GM19043 (cell line): Measurements from ENCODE around the gene PDE4D.
"Not testable (repeated sequence)": the region's sequence is repeated elsewhere in the genome, so short reads cannot be mapped to it uniquely, and the experiment has no call there.

ENCODE experiments used
- ATAC-seq: cut with Tn5 transposase; IDR thresholded peaks from one replicate; pipeline ENCODE4 v1.9.1; 2021; ENCODE audit warnings: low read depth; ENCODE audit not compliant: unreplicated experiment

PDE4D gene

DNA sequence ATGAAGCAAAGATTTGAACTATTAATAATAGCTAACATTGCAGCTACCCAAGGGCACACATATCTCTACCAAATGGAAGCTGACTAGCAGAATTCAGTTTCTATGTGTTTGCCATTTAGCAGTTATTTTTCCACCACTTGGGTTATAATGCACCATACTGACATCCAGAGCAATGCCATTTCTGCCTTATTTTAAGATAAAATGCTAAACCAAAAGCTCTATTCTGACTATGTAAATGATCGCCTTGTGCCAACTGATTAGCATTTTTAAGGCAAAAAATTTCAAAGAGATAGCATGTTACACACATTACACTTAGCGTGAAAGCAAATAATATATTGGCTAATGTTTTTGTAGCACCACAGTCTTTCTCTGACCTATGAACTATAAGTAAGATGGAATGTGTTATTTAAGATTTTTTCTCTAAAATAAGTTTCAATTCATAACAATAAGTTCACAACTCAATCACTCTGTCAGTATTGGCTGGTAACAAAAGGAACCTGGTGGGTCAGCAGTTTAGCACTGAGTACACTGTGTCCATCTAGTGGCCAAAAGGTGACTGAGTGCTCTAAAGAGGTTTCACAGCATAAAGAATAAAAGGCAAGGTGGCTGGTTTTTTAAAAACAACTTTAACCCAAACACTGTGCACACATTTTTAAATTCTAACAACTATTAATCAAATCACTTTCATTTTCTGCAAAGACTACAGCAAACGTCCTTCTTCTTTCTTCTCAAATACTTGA lies 443.5 kb downstream of the PDE4D start:
- no peak for ATAC-seq

DNA sequence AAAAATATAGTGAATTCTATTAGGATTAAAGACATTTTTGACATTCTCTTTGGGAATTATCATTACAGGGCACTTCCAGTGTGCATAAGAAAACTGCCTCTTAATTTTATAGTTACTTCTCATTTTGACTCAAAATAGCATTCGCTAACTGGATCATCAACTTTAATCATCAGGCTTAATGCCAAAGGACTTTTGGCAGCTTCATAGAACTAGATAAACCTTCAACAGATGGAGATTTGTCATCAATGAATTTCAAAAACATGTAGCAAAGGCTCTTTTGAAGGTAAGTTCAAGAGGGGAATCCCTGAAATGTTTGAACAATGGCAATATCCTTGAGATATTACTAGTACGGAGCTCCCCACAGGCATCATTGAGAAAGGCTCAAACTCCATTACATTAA lies 447.2 kb downstream of the PDE4D start:
- ATAC-seq: no peak

DNA sequence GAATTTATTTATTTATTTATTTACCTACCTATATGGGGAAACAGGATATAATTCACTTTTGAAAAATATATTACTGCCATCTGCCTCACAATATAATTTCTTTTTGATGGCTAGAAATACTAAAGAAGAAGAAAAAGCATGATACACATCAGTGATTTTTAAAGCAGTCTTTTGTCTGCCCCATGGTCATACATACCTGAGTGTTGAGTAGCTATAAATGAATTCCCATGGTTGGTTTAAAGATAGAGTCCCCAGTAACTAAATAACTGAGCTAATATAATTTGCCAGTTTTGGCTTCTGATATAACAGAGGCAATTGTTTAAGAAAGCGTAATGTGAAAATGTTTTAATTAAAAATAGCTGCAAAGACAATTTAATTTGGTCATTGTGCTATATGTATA lies 447.8 kb downstream of the PDE4D start:
- no peak for ATAC-seq

DNA sequence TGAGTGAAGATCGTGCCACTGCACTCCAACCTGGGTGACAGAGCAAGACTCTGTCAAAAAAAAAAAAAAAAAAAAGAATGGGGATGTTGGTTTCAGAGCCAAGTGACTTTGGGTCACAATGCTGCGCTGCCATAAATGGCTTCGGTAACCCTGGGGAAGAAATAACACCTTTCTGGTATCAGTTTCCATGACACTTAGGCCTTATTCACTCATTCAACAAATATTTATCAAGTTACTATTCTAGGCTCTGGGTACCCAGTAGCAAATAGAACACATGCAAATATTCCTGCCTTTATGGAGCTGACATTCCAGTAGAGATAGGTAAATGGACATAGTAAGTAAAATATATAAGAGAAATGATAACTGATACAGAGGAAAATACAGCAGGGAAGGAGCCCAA lies 454.2 kb downstream of the PDE4D start:
- ATAC-seq: no peak

DNA sequence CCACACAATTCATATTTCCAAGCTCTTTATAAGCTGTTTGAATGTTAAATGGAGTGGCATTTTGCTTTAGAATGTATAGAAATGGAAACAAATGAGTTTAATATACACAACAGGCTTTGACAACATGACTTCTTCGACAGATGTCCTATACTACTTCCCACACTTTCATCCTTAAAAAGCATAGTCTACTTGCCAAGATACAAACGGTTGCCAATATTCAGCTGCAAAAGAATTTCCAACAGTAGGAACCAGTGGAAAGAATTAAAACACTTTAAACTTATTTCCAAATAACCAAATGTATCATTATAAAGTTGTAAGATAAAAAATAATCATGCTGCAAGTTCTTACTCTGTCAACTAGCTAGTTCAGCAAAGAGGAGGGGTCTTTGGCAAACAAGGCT lies 456.4 kb downstream of the PDE4D start:
- no peak for ATAC-seq

DNA sequence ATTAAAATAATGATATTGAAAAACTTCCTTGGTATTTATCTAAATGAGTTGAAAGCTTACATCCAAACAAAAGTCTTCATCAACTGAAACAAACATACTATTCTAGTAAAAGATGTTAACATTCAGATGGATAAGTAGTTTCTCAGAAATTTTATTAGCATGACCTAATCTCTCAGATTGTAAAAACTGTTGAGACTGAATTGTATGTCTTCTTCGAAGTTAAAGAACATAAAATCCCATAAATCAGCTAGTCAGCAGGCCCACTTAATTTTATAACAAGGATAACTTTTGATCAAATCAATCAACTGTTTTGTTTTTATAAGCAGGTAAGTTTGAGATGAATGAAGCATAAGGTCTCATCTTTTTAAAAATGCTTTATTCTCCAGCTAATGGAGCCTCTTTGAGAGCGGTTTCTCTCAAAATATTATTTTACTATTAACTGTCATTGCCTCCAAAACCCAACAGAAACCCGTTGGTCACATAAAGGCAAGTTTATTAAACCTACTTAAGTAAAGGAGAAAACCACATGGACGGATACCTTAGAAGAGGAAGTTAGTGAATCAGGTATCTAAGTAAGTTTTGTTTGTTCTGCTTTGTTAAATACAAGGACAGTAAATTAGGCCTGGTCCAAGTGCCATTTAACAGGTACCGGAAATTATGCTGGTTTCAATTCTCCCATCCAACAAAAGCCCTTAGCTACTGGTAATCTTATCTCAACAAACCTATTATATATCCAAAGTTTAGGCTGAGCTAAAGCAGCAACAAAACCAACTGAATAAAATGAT lies 457.0 kb downstream of the PDE4D start:
- ATAC-seq: no peak

DNA sequence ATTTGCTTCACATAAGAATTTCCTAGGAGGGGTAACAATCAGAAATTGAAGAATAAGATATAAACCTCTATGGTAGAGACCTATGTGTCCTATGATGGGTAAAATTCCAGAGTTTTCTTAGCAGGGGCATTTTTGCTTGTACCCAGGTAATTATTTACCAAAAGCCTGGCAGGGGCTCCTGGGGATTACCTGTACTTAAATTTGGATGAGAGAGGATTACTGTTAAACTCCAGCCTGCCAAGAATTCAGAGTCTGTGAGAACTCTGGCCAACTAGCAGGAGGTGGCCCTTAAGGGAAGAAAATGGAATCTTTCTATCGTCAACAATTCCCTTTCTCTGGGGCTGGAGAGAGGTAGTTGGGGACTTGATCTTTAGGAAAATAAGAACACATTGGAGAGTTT lies 460.4 kb downstream of the PDE4D start:
- ATAC-seq: no peak

DNA sequence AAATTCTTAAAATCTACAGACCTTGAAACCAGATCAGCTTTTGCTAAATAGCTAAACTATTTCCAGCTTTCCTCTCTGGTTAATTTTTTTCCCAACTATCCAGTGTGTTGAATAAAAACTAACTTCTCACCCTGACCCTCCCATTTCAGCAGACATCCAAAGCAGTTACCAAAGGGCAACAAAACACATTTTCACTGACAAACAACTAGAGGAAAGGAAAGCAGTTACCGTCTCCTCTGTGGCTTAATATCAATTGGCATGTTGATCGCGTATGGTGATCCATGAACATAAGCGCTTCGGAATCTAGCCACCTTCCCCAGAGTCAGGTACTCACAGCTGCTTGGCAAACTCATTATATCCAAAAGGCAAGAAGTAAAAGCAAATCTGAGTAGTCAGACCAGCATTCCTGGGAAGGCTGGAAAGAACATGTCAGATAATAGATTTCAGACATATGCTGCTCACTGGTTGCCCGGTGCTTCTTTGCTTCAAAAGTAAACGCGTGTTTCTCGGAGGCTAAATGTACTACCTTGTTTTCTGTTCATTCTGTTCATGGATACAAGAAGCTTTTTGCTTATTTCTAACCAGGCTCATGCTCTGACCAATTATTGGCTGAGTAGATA lies 463.4 kb downstream of the PDE4D start:
- no peak for ATAC-seq

DNA sequence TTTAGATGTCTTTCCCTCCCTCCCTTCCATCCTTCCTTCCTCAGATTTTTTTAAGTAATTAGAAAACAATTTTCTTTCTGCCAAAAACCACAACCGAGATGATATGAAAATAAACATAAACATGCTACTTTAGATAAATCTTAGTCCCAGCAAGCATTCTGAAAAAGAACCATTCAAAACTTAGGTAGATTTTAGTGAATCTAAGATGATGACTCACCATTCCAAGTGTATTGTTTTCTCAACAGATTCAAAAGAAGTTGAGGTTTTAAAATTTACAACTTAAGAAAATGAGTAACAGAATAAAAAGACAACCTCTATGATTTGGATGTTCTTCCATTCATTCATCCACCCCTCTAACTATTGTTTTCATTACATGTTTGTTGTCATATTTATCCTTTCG lies 465.1 kb downstream of the PDE4D start:
- ATAC-seq: no peak

DNA sequence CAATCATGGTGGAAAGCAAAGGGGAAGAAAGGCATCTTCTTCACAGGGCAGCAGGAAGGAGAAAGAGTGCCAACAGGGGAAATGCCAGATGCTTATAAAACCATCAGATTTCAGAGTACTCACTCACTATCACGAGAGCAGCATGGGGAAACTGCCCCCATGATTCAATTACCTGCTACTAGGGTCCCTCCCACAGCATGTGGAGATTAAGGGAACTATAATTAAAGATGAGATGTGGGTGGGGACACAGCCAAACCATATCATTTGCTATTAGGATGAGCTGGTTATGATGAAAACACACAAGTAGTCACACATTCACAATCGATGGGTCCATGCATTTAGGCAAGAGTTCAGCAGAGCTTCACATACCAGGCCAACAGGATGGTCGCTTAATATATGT lies 469.0 kb downstream of the PDE4D start:
- no peak for ATAC-seq

DNA sequence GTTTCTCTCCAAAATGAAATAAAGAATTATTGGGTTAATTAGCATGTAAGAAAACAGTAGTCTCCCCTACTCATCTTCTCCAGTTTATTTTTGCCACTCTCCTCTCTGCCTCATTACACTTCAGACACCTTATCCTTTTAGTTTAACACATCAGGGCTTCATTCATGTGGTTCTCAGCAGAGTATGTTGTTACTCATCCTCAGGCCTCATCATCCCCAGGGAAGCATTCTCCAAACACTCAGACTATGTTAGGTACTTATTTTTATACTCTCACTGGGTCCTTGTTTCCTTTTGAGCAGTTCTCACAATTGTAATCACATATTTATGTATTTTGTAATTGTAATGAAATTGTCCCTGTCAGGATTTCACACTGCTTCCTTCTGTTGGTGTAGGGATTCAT lies 470.5 kb downstream of the PDE4D start:
- no peak for ATAC-seq

DNA sequence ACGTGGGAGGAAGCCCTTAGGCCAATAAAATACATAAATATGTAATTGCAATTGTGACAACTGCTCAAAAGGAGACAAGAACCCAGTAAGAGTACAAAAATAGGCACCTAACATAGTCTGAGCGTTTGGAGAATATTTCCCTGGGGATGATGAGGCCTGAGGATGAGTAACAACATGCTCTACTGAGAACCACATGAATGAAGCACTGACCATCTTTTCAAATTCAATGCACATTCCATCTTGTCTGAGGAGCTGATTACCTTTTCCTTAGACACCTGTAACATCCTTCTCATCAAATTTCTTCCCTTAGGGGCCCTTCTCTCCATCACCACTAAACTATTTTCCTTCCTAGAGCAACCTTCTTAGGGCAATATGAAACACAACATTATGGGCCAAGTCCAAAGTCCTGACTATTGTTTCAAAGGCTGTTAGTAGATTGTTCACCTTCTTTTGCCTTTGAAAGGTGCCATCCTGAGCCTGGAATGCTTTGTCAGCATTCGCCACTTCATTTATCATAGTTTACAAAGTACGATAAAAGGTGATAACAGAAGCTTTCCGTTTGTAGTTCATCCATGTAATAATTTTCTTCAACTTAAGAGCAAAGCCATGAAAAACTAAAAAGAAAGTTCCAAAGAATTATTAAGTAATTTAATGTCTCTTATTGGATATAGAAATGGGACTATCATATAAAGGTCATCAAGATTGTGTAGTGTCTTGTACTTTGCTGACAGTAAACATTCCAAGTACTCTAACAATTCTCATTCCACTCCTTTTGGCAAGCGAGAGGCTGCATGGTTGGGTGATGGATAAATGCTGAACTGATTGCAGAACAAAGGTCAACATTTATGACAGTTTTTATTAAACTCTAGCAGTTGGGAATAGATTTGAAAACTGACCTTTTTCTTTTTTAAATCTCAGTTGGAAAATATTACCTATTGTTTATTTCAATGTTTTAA lies 471.3 kb downstream of the PDE4D start:
- no peak for ATAC-seq

DNA sequence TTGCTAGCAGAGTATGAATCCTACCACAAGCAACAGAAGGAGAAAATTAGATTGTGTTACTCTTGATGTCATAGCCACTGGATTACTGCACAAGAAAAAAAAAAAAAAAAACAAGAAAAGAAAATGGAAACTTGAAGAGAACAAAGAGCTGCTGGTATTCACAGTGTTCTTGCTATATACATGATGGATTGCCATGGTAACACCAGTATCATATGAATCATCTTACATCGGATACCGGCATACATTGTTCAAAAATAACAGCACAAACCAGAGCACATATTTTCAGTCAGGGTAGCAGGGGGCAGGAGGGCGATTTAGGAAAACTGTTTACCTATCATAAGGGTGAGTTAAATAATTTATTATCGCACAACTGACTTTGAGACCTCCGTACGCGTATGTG lies 472.9 kb downstream of the PDE4D start:
- ATAC-seq: no peak

DNA sequence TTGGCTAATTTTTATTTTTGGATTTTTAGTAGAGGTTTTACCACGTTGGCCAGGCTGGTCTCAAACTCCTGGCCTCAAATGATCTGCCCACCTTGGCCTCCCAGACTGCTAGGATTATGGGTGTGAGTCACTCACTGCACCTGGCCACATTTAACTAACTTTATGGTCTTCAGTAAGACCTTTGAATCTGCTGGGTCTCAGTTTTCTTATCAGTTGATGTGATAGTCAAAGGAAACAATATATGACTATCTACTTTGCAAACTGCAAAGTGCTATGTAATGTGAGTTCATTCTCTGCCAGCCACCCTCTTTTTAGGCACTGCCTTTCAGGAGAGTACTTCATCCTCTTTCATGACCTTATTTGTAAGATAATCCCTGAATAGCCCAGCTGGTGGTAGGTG lies 474.7 kb downstream of the PDE4D start:
- ATAC-seq: no peak

DNA sequence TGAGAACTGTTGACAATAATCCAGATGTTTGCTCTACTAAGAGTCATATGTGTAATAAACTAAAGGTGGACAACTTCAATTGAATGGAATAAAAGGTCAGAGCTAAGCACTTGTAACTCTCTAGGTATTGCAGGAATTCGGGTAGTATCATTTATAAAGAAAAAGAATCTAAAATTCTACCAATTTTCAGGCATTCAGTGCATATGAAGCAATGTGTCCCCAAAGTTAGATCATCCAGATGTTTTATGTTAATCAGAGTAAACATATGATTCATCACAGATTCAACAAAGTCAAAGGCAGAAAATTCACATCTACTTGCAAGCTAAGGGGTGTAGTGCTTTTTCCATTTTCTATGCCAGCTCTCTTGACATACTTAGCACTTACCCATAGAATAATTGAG lies 477.1 kb downstream of the PDE4D start:
- ATAC-seq: no peak

DNA sequence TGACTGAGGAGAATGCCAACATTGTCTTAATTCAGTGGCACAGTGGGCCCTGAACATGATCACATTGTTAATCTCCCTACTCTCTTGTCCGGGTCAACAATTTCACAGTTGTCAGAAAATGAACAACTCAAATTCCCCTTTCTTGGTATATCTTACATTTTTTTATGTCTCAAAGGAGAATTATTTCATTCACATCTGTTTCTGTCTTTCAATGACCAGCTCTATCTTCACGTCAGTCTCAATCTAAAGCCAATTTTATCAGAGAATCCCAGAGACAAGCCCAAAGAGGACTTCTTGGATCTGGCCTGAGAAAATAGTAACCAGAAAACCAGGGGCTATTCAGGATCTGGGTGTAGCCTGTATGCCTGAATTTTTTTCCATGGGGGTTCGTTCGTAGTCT lies 477.5 kb downstream of the PDE4D start:
- no peak for ATAC-seq

DNA sequence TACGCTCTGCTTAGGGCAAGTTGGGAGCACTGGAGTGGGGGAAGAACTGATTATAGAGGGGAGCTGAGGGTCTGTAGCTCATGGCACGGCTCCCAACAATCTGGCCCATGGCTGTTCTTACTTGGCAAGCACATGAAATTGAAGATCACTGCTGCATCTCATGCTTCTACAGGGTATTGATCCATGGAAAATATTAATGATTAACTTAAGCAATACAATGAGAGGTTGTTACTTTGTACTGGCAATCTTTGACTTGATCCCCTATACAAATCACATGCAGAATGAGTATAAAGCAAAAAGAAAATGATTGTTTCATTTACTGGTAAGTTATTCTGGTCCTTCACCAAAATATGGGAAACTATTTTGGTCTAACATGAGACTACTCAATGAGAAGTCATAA lies 481.1 kb downstream of the PDE4D start:
- ATAC-seq: no peak

DNA sequence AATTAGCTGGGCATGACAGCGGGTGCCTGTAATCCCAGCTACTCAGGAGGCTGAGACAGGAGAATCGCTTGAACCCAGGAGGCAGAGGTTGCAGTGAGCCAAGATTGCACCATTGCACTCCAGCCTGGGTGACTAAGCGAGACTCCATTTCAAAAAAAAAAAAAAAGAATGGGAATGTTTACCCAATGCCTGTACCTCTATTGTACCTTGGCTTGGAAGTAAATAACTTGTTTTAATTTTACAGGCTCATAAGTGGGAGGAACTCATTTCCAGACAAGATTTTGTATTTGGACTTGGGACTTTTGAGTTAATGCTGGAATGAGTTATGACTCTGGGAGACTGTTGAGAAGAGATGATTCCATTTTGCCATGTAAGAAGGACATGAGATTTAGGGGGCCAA lies 484.5 kb downstream of the PDE4D start:
- ATAC-seq: not testable (repeated sequence)

DNA sequence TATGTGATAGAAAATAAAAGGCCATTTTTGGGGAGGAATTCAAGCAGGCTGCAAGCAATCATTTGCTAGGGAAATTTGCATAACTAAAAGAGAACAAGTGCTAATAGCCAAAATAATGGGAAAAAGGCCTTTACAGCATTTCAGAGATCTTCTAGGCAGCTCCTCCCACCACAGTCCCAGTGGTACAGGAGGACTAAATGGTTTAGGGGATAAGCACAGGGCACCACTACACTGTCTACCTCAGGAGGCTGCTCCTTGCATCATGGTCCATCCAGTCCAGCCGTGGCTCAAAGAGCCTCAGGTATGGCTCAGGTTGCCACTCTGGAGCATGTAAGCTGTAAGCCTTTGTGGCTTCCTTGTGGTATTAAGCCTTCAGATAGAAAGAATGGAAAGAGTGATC lies 485.6 kb downstream of the PDE4D start:
- ATAC-seq: no peak

DNA sequence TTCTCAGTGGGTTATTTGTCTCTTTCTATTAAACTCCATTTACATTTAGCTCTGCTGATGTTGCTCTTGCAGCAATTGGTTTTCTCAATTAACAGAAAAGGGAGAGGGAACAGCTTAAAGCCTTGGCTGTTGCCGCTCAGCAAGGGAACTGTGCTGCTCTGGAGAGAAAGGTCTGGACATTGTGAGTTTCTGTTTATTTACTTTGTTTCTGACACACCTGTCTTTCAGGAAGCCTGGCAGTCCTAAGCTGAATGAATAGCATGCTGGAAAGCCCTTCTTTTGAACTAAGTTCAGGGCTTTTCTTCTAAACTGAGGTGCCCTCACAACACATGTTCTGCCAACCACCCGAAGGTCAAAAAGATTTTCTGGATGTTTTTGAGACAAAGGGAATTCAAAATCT lies 491.9 kb downstream of the PDE4D start:
- ATAC-seq: no peak

DNA sequence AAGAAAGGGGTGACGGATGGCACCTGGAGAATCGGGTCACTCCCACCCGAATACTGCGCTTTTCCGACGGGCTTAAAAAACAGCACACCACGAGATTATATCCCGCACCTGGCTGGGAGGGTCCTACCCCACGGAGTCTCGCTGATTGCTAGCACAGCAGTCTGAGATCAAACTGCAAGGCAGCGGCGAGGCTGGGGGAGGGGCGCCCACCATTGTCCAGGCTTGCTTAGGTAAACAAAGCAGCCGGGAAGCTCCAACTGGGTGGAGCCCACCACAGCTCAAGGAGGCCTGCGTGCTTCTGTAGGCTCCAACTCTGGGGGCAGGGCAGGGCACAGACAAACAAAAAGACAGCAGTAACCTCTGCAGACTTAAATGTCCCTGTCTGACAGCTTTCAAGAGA lies 498.6 kb downstream of the PDE4D start:
- ATAC-seq: not testable (repeated sequence)
